Fibroblast of mammary gland (primary cell): ENCODE data around the gene EHBP1.
A peak's percentile ranks its signal among the peaks of the same experiment; 100 is the strongest.

Source experiments
- DNase-seq: peaks from one replicate; pipeline ENCODE4 v3.0.0-alpha.2; 2010; ENCODE audit warnings: low read depth
- H3K4me3 ChIP-seq: 2 replicates; pipeline ENCODE4 v1.5.1; 2011; ENCODE audit warnings: low read depth, mild to moderate bottlenecking, low read length, moderate library complexity; ENCODE audit not compliant: control insufficient read depth
- CTCF ChIP-seq: conservative IDR thresholded peaks from 2 replicates; pipeline ENCODE4 v1.5.1; 2011; ENCODE audit warnings: low read depth, low read length, inconsistent platforms; ENCODE audit not compliant: control insufficient read depth, insufficient read depth

Gene EHBP1

GRCh38 chr2:63053081-63053888, 347.8 kb downstream of the EHBP1 start:
- TF ChIP-seq CTCF, result no peak
- DNase-seq, result no peak
- H3K4me3 ChIP-seq, result no peak overlapping the region

DNA sequence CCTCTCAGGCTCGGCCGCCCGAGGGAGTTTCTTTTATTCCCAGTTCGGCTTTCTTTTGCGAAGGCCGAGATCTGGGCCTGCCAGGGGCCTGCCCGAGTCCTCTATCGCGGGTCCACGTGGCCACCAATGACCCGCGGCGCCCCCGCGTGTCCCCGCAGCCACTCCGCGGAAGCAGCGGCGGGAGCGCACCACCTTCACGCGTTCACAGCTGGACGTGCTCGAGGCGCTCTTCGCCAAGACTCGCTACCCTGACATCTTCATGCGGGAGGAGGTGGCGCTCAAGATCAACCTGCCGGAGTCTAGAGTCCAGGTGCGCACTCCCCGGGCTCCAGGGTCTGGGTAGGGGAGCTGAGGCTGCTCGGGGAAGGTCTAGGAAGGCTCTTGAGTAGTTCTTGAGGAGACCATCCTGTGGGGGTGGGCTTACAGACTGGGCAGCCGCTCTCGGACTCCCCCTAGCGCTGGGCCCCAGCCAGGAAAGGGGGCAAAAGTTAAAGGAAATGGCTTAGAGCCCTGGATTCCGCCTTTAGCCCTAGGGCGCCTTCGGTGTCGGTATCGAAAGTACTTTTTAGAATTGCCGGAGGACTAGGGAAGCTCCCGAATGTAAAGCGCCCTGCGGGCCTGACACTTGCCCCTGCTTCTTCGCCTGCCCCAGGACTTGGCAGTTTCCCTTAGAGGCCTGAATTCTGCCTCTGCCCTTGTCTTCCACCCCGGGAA, 348.5 kb downstream of the EHBP1 start:
- H3K4me3 ChIP-seq, result no peak overlapping the region
- DNase-seq, result no peak
- TF ChIP-seq CTCF, result peak; percentile 11

- no peak for TF ChIP-seq CTCF
- H3K4me3 ChIP-seq, result no peak overlapping the region
- no peak for DNase-seq
These were observed 349.3 kb downstream of the EHBP1 start for GRCh38 chr2:63054841-63055225.

DNA sequence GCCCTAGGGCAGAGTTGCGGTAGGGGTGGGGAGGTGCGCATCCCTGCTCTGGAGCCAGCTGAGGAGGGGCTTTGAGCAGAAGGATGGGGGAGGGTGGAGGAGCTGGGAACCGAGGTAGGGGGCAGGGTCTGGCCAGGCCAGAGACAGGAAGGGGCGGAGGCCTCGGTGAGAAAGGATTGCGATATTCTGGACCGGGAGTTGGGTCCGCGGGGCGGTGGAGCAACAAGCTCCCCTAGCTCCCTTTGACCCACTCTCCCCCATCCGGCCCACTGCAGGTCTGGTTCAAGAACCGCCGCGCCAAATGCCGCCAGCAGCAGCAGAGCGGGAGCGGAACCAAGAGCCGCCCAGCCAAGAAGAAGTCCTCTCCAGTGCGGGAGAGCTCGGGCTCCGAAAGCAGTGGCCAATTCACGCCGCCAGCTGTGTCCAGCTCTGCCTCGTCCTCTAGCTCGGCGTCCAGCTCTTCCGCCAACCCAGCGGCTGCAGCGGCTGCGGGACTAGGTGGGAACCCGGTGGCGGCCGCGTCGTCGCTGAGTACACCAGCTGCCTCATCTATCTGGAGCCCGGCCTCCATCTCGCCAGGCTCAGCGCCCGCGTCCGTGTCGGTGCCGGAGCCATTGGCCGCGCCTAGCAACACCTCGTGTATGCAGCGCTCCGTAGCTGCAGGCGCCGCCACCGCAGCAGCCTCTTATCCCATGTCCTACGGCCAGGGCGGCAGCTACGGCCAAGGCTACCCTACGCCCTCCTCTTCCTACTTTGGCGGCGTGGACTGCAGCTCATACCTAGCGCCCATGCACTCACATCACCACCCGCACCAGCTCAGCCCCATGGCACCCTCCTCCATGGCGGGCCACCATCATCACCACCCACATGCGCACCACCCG, 350.0 kb downstream of the EHBP1 start:
- H3K4me3 ChIP-seq, result peak overlapping the region; percentile 7
- TF ChIP-seq CTCF, result no peak
- DNase-seq, result no peak

DNA sequence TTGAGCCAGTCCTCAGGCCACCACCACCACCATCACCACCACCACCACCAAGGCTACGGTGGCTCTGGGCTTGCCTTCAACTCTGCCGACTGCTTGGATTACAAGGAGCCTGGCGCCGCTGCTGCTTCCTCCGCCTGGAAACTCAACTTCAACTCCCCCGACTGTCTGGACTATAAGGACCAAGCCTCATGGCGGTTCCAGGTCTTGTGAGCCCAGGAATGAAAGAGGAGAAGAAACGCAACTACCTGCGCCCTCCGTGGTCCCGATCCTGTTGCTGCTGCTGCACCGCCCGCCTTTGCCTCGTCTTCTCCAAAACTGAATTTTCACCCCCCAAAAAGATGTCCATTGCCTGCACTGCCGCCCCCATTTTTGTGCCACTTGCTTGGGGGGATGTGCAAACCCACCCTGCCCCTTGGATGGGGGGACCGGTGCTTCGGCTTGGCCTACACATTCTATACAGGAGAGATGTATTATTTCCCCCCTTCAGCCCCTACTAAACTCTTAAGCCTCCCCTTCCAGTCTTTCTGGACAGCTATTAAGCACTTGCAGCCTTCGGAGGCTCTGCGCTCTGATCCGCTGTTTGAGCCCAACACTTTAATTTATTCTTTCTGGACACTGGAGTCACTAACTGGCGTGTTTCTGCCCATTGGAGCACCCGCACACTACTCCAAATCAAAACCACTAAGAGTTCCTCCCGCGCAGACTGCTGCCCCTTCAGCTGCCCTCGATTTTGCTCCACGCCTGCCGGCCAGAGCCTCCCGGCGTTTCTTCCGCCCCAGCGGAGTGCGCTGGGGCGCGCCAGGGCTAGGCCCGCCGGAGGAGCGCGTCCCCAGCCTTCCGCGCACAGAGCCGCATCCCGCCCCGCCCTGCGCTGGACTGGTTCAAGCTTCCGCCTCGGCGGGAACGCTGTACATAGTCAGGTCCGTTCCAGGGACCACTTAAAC, 350.9 kb downstream of the EHBP1 start:
- H3K4me3 ChIP-seq, result no peak overlapping the region
- no peak for TF ChIP-seq CTCF
- DNase-seq, result peak; percentile 22
